KOPT-K1 (cell line): ENCODE measurements around the gene ABCD4.
A peak's percentile ranks its signal among the peaks of the same experiment; 100 is the strongest.

Source experiments
- H3K27ac ChIP-seq: fragments of 200-600 bp; sonication (generic); 2 replicates; pipeline ENCODE4 v1.5.1; 2016; ENCODE audit warnings: antibody characterized with exemption, mild to moderate bottlenecking, low read depth, low read length; ENCODE audit not compliant: poor library complexity, severe bottlenecking
- H3K36me3 ChIP-seq: fragments of 200-600 bp; sonication (generic); 2 replicates; pipeline ENCODE4 v1.5.1; 2017; ENCODE audit warnings: antibody characterized with exemption, mild to moderate bottlenecking, low read length, moderate library complexity; ENCODE audit not compliant: insufficient read depth
- H3K9me3 ChIP-seq: fragments of 200-600 bp; sonication (generic); 2 replicates; pipeline ENCODE4 v1.5.1; 2017; ENCODE audit warnings: antibody characterized with exemption, low read length, mild to moderate bottlenecking; ENCODE audit not compliant: insufficient read depth, poor library complexity, severe bottlenecking

Gene ABCD4

DNA sequence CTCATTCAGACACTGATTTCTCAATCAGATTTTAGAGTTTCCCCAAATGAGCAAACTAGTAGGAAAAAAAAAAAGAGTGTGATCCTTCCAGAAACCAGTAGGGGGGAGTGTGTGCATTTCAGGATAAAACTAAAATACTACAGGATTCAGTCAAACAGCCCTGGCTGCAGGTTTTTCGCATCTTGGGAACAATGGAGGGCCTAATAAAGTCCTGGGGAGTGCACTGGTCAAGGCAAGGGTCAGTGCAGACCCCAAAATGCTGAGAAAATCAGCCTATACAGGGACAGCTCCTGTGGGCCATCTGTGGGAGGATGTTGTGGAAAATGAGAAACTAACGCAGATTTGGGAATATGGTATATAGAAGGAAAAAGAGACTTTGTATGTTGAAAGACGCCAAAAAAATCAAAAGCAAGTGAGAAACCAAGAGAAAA lies 22.2 kb upstream of the ABCD4 start:
- no peaks in the 10 kb centered on the region for H3K36me3 ChIP-seq
- H3K27ac ChIP-seq, result no peak overlapping the region
- no peaks in the 10 kb centered on the region for H3K9me3 ChIP-seq

DNA sequence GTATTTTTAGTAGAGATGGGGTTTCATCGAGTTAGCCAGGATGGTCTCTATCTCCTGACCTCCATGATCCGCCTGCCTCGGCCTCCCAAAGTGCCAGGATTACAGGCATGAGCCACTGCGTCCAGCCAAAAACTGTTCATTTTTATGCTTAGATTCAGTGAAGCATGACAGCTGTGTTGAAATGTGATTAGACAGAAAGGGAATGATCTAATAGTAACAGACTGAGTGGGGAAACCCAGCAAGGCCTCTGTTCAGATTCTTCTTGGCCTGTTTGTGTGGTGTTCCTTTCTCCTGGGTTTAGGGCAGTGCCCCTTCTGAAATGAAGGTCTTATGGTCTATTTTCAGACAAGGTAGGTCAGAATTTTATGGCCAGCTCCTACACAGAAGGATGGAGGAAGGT lies 11.8 kb upstream of the ABCD4 start:
- H3K9me3 ChIP-seq, result no peaks in the 10 kb centered on the region
- H3K36me3 ChIP-seq, result no peaks in the 10 kb centered on the region

DNA sequence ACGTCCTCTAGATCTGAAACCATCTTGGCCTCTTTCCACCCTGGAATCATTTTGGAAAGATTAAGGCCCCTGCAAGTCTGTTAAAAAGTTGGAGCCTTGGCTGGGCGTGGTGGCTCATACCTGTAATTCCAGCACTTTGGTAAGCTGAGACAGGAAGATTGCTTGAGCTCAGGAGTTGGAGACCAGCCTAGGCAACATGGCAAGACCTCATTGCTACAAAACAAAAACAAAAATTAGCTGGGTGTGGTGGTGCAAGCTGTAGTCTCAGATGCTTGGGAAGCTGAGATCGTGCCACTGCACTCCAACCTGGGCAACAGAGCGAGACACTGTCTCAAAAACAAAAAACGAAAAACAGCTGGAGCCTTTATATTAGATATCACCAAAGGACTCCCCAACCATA lies 10.9 kb upstream of the ABCD4 start:
- no peaks in the 10 kb centered on the region for H3K36me3 ChIP-seq
- no peaks in the 10 kb centered on the region for H3K9me3 ChIP-seq
- H3K27ac ChIP-seq, result no peak overlapping the region

More for the DNA sequence above, 11.8 kb upstream of the ABCD4 start:
- no peak overlapping the region for H3K27ac ChIP-seq

DNA sequence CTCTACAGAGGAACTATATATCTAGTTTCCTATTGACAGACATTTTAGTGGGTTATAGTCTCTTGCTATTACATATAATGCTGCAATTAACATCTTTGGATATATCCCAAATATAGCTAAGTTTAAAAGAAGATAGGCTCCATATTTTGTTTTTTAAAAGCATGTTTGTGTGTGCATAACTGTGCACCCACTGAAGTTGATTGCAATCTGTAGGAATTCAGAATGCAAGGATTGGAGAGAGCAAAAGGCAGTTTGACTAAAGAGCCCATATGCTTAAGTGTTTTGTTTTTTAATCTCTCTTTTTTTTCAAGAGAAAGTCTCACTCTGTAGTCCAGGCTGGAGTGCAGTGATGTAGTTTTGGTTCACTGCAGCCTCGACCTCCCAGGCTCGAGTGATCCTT lies 9.4 kb upstream of the ABCD4 start:
- no peaks in the 10 kb centered on the region for H3K9me3 ChIP-seq
- no peak overlapping the region for H3K27ac ChIP-seq
- no peaks in the 10 kb centered on the region for H3K36me3 ChIP-seq

DNA sequence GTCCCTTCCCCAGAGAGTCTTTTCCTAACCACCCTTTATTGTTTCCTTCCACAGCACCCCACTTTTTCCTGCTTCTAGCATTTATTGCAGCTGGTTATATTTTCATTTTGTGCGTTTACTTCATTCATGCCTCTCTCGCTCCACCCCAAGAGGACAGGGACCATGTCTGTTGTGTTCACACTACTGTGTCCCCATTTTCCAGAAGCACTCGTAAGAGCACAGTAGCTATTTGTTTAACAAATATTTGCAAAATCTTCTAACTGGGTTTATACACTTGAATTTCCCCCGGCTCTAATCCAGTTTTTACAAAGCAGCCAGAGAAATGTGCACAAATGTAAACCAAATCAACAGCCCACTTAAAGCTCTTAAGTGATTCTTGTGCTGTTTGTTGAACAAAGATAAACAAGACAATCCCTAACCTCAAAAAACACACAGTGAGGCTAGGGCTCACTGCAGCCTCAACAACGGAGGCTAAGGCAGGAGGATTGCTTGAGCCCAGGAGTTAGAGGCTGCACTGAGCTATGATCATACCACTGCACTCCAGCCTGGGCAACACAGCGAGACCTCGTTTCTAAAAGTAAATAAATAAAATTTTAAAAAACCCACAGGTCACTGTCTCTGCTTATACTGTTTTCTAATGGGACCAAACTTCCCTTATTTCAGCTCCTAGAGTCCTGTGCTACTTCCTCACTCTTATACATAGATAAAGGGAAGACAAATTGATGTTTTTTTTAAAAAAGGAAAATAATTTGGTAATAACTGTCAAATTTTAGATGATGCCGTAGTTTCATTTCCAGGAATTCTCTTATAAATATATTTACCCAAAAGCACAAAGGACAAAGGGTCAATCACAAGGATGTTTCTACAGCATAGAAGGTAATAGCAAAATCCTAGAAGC lies 6.6 kb upstream of the ABCD4 start:
- Histone ChIP-seq H3K36me3 (no peaks in the 10 kb centered on the region), H3K27ac (no peak overlapping the region), H3K9me3 (no peaks in the 10 kb centered on the region)

DNA sequence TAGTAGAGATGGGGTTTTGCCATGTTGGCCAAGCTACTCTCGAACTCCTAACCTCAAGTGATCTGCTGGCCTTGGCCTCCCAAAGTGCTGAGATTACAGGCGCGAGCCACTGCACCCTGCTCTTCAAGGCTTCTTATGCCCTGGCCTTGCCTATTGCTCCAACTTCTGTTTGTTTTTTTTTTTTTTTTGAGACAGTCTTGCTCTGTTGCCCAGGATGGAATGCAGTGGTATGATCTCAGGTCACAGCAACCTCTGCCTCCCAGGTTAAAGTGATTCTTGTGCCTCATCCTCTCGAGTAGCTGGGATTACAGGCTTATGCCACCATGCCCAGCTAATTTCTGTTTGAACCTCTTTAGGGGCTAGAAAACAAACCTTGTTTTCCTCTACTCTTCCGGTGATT lies 6.0 kb upstream of the ABCD4 start:
- no peak overlapping the region for H3K27ac ChIP-seq
- H3K36me3 ChIP-seq, result no peaks in the 10 kb centered on the region
- H3K9me3 ChIP-seq, result no peaks in the 10 kb centered on the region

DNA sequence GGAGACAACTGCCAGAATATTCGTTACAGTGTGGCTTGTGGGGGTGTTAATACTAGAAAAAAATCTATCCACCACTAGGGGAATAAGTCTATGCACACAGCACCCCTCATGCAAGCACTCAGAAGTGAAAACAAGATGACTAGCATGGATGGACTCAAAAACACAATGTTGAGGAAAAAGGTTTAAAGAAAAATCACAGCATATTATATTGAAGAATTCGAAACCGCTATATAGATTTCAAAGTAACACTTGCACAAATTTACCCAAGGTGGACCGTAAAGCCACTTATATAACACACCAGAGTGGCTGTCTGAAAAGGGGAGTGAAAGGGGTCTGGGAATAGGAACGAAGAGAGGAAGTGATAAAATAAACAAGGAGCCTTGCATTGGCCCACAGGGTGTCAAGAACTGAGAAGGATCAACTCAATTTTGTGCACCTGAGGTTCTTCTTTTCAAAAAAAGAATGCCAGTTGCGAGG lies 544 bp downstream of the ABCD4 start:
- Histone ChIP-seq H3K9me3 (no peaks in the 10 kb centered on the region), H3K36me3 (peaks cover 23% of the 10 kb centered on the region), H3K27ac (peak overlapping the region; percentile 65)

DNA sequence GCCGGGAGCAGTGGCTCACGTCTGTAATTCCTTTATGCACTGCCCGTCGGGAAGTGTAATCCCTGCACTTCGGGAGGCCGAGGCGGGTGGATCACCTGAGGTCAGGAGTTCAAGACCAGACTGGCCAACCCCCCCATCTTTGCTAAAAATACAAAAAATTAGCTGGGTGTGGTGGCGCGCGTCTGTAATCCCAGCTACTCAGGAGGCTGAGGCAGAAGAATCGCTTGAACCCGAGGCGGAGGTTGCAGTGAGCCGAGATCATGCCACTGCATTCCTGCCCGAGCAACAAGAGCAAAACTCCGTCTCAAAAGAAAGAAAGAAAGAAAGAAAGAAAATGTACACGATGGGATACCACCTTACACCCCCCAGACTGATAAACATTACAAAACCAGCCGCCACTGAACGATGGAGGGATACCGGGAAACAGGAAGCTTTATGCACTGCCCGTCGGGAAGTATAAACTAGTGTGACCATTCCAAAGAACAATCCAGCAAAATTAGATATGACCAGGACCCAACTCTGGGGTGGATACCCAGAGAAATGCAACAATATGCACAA lies 1.1 kb downstream of the ABCD4 start:
- peak overlapping the region; percentile 65 for H3K27ac ChIP-seq
- H3K9me3 ChIP-seq, result no peaks in the 10 kb centered on the region
- peaks cover 28% of the 10 kb centered on the region for H3K36me3 ChIP-seq

DNA sequence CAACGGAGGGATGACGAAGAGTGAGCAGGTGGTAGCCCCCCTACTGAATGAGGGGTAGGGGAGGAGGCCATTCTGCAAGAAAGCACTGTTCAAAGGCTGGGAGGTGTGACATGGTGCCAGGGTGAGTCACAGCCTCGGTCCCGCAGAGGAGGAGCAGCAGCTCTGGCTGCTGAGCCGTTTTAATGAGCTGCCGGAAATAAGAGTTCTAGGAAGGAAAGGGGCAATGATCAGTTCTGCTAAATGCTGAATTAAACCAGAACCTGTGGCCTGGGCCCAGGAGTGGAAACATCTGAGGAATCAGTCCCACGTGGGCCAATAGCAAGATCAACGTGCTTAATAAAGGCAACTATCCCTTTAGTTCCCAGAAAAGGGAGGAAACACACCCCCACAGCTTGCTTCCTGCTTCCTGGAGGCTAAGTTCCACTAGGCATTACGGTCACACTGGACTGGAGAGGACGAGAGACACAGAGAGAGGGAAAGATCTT lies 3.6 kb downstream of the ABCD4 start:
- H3K36me3 ChIP-seq, result peaks cover 52% of the 10 kb centered on the region
- H3K9me3 ChIP-seq, result no peaks in the 10 kb centered on the region

DNA sequence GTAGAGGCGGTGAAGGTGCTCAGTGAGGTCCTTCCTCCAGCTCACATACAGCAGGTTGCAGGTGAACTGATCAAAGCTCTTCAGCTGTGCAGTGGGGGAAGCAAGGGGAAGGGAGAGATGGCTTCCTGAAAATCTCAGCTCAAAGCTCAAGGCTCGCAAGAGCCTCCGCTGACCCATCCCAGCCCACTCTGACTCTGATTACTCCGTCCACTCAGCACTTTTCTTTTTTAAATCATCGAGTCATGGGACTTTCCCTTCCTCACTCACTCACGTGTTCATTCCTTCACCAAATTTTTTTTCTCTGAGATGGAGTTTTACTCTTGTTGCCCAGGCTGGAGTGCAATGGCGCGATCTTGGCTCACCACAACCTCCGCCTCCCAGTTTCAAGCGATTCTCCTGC lies 4.7 kb downstream of the ABCD4 start:
- no peak overlapping the region for H3K27ac ChIP-seq
- H3K36me3 ChIP-seq, result peaks cover 59% of the 10 kb centered on the region
- no peaks in the 10 kb centered on the region for H3K9me3 ChIP-seq

More for the DNA sequence above, 3.6 kb downstream of the ABCD4 start:
- H3K27ac ChIP-seq, result no peak overlapping the region

DNA sequence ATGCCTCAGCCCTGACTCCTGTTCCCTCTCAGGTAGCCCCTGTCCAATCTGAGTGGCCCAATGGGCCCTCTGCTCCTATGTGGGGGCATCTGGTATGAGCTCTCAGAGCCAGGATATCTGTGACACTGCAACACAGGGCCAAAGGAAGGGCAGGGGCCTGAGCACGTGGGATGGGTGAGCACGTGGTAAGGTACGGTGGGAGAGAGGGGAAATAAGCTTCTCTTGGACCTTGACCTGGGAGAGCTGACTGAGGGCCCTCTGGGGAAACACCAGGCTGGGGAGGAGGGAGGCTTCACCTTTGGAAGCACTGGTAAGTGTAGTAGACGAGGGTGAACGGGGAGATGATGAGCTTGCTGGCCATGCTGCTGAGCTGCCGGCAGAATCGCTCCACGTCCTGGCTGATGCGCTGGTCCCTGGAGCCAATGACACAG lies 6.7 kb downstream of the ABCD4 start:
- Histone ChIP-seq H3K9me3 (no peaks in the 10 kb centered on the region), H3K27ac (no peak overlapping the region), H3K36me3 (peaks cover 79% of the 10 kb centered on the region)

DNA sequence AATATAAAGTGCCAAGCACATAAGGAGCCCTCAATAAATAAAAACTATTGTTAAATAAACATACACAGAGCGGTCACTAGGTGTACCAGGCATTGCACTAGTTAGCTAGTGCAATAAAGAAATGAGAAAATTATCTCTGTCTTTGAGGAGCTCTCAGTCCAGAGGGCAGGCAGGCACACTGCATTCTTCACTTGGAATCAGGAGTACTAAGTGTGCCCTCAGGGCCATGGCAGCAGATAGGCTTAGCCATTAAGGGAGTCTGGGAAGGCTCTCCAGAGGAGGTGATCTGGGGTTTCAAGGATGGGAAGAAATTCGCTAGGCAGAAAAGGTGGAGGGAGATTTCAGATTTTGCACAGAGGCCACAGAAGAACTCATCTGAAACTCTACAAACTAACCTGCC lies 9.1 kb downstream of the ABCD4 start:
- no peaks in the 10 kb centered on the region for H3K9me3 ChIP-seq
- H3K36me3 ChIP-seq, result peaks cover 90% of the 10 kb centered on the region
- H3K27ac ChIP-seq, result no peak overlapping the region

DNA sequence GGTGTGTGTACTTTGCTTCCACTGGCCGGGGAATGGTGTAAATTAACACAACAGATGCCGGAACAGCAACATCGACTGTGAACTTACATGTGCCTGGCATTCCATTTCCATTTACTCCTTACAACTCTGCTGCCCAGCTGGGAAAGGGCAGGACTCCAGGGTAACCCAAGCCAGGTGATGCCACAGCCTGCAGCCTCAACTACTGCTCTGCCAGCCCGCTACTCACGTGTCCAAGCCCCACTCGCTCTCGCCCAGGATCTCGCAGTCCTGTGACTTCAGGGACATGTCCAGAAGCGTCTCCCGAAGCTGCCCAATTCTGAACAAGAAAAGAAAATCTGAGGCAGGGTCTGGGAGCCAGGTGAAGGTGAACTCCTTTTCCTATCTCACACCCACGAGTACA lies 10.7 kb downstream of the ABCD4 start:
- Histone ChIP-seq H3K9me3 (no peaks in the 10 kb centered on the region), H3K36me3 (peaks cover 92% of the 10 kb centered on the region)

DNA sequence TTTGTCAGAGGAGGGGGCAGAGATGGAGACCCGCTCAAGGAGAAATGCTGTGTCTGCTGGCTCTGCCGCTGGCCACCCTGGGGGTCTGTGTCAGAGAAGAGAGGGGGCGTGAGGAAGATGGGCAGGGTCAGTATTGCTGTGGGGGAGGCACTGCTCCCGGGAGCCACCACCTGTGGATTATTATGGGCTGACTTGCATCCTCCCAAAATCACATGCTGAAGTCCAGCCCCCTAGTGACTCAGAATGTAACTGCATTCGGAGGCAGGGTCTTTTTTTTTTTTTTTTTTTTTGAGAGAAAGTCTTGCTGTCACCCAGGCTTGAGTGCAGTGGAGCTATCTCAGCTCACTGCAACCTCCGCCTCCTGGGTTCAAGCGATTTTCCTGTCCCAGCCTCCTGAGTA lies 12.3 kb downstream of the ABCD4 start:
- H3K36me3 ChIP-seq, result peaks cover 92% of the 10 kb centered on the region

More for the DNA sequence above, 10.7 kb downstream of the ABCD4 start:
- no peak overlapping the region for H3K27ac ChIP-seq

DNA sequence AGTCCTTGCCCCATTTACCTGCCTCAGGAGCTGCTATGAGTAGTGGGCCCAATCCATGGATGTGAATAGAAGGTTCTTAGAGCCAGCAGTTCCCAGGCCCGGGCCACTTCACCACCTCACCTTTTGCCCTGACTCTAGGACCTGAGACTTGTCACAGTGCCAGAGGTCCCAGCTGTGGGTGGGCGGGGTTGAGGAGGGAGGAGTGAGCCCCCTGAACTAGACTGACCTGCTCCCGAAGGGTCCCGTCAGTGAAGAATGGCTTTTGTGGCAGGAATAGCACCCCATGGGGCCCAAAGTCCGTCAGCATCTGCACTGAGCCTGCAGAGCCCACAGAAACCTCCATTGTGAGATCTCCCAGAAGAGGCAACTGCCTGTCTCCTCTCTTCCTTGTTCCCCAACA lies 12.9 kb downstream of the ABCD4 start:
- Histone ChIP-seq H3K36me3 (peaks cover 91% of the 10 kb centered on the region), H3K9me3 (no peaks in the 10 kb centered on the region), H3K27ac (no peak overlapping the region)

More for the DNA sequence above, 12.3 kb downstream of the ABCD4 start:
- Histone ChIP-seq H3K9me3 (no peaks in the 10 kb centered on the region), H3K27ac (no peak overlapping the region)
